ENCODE data around the gene FGD3. TPM values are rescaled to one million over a fixed set of nuclear protein-coding genes. Genes with fewer than 3 reads are reported as not detected.

Gene FGD3
- total and polyA plus RNA-seq, 2 of the 8 experiments (the other 6 are each of a cell fraction or from before 2014, with no cell fraction given), result 1.4 to 1.9 TPM

DNA sequence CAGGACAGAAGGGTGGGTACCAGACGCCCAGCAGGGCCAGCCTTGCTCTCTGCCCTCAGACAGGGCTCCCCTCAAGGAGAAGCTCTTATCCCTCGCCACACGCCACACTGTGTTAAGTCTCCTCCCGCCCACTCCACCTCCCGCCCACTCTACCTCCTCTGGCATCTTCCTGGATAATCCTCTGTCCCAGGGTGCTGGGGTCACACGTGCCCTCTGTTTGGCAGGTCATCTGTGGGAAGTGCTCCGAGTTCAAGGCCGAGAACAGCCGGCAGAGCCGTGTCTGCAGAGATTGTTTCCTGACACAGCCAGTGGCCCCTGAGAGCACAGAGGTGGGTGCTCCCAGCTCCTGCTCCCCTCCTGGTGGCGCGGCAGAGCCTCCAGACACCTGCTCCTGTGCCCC, 85.2 kb downstream of the FGD3 start (continued):
- TF ChIP-seq, protein P1, sequence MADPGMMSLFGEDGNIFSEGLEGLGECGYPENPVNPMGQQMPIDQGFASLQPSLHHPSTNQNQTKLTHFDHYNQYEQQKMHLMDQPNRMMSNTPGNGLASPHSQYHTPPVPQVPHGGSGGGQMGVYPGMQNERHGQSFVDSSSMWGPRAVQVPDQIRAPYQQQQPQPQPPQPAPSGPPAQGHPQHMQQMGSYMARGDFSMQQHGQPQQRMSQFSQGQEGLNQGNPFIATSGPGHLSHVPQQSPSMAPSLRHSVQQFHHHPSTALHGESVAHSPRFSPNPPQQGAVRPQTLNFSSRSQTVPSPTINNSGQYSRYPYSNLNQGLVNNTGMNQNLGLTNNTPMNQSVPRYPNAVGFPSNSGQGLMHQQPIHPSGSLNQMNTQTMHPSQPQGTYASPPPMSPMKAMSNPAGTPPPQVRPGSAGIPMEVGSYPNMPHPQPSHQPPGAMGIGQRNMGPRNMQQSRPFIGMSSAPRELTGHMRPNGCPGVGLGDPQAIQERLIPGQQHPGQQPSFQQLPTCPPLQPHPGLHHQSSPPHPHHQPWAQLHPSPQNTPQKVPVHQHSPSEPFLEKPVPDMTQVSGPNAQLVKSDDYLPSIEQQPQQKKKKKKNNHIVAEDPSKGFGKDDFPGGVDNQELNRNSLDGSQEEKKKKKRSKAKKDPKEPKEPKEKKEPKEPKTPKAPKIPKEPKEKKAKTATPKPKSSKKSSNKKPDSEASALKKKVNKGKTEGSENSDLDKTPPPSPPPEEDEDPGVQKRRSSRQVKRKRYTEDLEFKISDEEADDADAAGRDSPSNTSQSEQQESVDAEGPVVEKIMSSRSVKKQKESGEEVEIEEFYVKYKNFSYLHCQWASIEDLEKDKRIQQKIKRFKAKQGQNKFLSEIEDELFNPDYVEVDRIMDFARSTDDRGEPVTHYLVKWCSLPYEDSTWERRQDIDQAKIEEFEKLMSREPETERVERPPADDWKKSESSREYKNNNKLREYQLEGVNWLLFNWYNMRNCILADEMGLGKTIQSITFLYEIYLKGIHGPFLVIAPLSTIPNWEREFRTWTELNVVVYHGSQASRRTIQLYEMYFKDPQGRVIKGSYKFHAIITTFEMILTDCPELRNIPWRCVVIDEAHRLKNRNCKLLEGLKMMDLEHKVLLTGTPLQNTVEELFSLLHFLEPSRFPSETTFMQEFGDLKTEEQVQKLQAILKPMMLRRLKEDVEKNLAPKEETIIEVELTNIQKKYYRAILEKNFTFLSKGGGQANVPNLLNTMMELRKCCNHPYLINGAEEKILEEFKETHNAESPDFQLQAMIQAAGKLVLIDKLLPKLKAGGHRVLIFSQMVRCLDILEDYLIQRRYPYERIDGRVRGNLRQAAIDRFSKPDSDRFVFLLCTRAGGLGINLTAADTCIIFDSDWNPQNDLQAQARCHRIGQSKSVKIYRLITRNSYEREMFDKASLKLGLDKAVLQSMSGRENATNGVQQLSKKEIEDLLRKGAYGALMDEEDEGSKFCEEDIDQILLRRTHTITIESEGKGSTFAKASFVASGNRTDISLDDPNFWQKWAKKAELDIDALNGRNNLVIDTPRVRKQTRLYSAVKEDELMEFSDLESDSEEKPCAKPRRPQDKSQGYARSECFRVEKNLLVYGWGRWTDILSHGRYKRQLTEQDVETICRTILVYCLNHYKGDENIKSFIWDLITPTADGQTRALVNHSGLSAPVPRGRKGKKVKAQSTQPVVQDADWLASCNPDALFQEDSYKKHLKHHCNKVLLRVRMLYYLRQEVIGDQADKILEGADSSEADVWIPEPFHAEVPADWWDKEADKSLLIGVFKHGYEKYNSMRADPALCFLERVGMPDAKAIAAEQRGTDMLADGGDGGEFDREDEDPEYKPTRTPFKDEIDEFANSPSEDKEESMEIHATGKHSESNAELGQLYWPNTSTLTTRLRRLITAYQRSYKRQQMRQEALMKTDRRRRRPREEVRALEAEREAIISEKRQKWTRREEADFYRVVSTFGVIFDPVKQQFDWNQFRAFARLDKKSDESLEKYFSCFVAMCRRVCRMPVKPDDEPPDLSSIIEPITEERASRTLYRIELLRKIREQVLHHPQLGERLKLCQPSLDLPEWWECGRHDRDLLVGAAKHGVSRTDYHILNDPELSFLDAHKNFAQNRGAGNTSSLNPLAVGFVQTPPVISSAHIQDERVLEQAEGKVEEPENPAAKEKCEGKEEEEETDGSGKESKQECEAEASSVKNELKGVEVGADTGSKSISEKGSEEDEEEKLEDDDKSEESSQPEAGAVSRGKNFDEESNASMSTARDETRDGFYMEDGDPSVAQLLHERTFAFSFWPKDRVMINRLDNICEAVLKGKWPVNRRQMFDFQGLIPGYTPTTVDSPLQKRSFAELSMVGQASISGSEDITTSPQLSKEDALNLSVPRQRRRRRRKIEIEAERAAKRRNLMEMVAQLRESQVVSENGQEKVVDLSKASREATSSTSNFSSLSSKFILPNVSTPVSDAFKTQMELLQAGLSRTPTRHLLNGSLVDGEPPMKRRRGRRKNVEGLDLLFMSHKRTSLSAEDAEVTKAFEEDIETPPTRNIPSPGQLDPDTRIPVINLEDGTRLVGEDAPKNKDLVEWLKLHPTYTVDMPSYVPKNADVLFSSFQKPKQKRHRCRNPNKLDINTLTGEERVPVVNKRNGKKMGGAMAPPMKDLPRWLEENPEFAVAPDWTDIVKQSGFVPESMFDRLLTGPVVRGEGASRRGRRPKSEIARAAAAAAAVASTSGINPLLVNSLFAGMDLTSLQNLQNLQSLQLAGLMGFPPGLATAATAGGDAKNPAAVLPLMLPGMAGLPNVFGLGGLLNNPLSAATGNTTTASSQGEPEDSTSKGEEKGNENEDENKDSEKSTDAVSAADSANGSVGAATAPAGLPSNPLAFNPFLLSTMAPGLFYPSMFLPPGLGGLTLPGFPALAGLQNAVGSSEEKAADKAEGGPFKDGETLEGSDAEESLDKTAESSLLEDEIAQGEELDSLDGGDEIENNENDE (IDR thresholded peaks at IDR 0.05; ENCODE audit: insufficient replicate concordance, low read length), result no peak
- no peak for TF ChIP-seq POU5F1 (IDR thresholded peaks at IDR 0.05; ENCODE audit: low read depth, low read length)
- TF ChIP-seq, protein P2, sequence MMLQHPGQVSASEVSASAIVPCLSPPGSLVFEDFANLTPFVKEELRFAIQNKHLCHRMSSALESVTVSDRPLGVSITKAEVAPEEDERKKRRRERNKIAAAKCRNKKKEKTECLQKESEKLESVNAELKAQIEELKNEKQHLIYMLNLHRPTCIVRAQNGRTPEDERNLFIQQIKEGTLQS (IDR thresholded peaks at IDR 0.05; ENCODE audit: insufficient read depth, low read depth, low read length), result no peak
- TF ChIP-seq BACH1 (IDR thresholded peaks at IDR 0.05; ENCODE audit: low read length), result no peak
- no peak for TF ChIP-seq SIN3A (conservative IDR thresholded peaks at IDR 0.05 in 1 of 2, IDR thresholded peaks at IDR 0.05 in 1 of 2; ENCODE audit: low read depth in 1 of 2, low read length in 2 of 2)
- no peak for TF ChIP-seq CEBPB (IDR thresholded peaks at IDR 0.05; ENCODE audit: low read depth, low read length)
- no peak for TF ChIP-seq KDM4A (IDR thresholded peaks at IDR 0.05; ENCODE audit: low read depth, low read length, severe bottlenecking)

Data from H1 (cell line).